ENCODE results near the gene SOBP.

Gene SOBP

DNA sequence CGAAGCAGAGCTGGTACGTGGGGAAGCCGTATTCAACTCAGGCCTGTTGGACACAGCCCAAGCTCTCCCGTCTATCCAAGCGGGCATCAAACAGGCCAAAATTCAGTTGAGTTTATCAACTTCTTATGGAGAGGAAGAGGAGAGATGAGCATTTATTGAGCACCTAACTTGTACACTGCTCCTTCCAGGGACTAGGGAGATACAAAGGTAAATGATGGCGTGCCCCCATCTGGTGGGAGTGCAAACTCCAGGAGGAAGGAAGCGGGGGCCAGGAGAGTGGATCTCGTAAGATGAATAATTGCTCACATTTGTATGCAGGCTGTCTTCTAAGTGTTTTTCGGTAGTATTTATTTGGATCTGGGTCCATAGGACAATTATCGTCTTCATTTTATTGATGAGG is 146.6 kb downstream of the SOBP start:
- TF ChIP-seq, protein P1, sequence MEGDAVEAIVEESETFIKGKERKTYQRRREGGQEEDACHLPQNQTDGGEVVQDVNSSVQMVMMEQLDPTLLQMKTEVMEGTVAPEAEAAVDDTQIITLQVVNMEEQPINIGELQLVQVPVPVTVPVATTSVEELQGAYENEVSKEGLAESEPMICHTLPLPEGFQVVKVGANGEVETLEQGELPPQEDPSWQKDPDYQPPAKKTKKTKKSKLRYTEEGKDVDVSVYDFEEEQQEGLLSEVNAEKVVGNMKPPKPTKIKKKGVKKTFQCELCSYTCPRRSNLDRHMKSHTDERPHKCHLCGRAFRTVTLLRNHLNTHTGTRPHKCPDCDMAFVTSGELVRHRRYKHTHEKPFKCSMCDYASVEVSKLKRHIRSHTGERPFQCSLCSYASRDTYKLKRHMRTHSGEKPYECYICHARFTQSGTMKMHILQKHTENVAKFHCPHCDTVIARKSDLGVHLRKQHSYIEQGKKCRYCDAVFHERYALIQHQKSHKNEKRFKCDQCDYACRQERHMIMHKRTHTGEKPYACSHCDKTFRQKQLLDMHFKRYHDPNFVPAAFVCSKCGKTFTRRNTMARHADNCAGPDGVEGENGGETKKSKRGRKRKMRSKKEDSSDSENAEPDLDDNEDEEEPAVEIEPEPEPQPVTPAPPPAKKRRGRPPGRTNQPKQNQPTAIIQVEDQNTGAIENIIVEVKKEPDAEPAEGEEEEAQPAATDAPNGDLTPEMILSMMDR (conservative IDR thresholded peaks at IDR 0.05; ENCODE audit: control insufficient read depth, insufficient read depth, low read depth, low read length): no peak
- no peak for DNase-seq (ENCODE audit: low read depth)
- H3K4me3 ChIP-seq (ENCODE audit: control insufficient read depth, low read depth, low read length): no peak overlapping the region

DNA sequence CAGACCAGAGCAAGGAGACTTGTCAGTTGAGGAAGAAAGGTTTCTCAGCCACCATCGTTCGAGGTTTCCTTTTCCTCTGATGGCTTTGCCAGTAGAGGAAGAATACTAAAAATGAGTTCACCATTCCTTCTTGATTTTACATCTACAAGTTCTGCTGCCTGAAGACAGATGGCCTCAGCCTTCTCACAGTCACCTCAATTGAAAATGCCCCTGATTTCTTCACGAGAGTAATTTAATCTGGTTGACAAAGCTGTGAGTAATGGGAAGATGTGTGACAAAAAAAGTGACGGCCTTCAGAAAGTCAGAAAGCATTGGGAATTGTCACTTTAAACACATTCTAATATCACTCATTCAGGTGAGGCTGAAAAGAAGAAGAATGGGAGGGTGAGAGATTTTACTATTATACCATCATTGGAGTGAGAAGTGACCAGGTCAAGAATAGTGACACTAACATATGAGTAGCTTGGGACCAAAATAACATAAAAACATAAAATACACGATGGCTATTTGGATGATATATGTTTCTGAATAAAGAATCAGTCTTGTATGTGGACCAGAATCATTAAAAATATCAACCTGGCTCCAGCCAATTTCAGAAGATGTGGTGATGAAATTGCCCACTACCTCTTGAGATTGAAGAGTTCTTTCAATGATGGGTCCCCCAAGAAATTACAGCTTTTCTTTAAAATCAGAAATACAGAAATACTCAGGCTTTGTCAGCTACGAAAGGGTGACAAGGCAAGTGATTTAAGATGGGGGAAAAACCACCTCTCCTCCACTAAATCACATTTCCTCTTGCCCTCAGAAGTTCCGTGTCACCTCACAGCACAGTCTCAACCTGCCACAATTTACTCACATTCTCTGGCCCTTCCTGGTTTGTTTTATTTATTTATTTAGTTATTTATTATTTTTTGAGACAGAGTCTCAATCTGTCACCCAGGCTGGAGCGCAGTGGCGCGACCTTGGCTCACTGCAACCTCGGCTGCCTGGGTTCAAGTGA is 147.7 kb downstream of the SOBP start:
- TF ChIP-seq, protein P1 (conservative IDR thresholded peaks at IDR 0.05; ENCODE audit: control insufficient read depth, insufficient read depth, low read depth, low read length): no peak
- no peak overlapping the region for H3K4me3 ChIP-seq (ENCODE audit: control insufficient read depth, low read depth, low read length)
- no peak for DNase-seq (ENCODE audit: low read depth)

DNA sequence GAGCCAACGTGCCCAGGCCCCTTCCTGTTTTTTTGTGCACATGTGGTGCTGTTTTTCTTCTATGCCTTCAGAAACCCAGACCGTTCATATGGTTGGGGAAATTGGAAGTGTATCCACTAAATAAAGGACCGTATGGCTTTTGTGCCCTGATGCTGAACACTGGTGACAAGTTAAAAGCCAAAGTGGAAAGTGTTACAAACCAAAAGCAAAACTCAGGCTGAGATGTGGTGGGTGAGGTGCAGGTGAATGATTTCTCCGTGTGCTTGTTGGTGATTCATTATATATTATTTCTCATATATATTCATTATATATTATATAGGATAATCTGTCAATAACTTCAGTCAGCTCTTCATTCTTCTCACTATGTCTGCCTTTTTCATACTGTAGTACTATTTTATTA is 148.6 kb downstream of the SOBP start:
- H3K4me3 ChIP-seq (ENCODE audit: control insufficient read depth, low read depth, low read length): no peak overlapping the region
- TF ChIP-seq, protein P1 (conservative IDR thresholded peaks at IDR 0.05; ENCODE audit: control insufficient read depth, insufficient read depth, low read depth, low read length): no peak
- DNase-seq (ENCODE audit: low read depth): no peak

DNA sequence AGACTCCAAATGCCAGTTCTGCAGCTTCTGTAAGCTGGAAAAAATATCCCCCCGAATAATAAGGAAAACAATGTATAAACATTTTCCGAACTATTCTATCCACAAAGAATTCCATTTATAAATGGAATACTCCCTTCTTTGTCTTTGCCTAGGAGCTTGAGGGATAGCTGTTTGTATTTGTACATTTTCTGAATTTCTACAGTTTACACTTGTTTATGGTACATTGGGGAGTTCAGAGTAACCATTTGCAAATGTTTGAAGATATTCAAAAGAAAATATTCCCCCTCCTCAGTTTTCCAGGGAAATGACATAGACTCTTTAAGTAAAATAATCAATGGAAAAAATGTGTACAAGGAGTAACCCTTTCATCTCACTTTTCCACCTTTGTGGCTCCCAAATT is 149.6 kb downstream of the SOBP start:
- TF ChIP-seq, protein P1 (conservative IDR thresholded peaks at IDR 0.05; ENCODE audit: control insufficient read depth, insufficient read depth, low read depth, low read length): no peak
- no peak for DNase-seq (ENCODE audit: low read depth)
- no peak overlapping the region for H3K4me3 ChIP-seq (ENCODE audit: control insufficient read depth, low read depth, low read length)

DNA sequence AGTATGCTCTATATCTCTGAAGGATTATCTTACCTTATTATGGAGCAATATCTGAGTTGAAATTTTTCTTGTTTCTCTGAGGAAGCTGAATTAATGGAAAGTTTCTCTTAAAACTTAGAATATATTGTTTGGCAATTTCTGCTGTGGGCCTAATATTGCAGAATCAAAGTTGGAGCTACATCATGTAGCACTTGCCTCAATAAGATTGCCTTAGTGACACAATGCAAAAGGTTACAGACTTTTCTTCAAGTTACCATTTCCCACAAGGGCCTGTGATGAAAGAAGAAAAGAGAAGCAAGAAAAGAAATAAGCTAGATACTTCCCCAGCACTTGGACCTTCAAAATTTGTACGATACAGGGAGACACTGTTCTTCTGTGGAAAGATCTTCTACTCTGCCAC is 151.2 kb downstream of the SOBP start:
- H3K4me3 ChIP-seq (ENCODE audit: control insufficient read depth, low read depth, low read length): no peak overlapping the region
- DNase-seq (ENCODE audit: low read depth): no peak
- TF ChIP-seq, protein P1 (conservative IDR thresholded peaks at IDR 0.05; ENCODE audit: control insufficient read depth, insufficient read depth, low read depth, low read length): no peak

DNA sequence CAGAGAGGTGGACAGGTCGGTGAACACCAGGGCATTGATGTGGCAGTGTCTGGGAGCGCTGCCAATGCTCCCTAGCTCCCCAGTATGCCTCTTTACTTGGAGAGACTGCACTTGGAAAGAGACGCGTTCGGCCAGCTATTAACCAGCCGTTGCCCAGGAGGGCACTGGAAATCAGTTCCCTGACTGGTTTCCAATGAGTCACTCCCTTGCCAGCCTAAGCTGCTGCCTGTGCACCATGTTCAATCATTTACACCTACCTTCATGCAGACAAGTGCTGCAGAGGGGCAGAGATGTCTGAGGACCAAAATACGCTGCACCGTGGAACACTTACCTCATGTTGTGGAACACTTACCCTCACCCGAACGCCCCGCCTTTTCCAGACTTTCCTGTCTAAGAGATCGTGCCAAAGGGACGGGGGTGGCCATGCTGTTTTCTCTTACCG is 151.6 kb downstream of the SOBP start:
- H3K4me3 ChIP-seq (ENCODE audit: control insufficient read depth, low read depth, low read length): no peak overlapping the region
- DNase-seq (ENCODE audit: low read depth): no peak
- TF ChIP-seq, protein P1 (conservative IDR thresholded peaks at IDR 0.05; ENCODE audit: control insufficient read depth, insufficient read depth, low read depth, low read length): no peak
